ENCODE measurements around the gene FOXK1. TPM values are rescaled to one million over a fixed set of nuclear protein-coding genes. Genes with fewer than 3 reads are reported as not detected.

Gene FOXK1
- total RNA-seq, 4 donors from 2014 or later = 9.6 to 35.0 (median 12.5) TPM

DNA sequence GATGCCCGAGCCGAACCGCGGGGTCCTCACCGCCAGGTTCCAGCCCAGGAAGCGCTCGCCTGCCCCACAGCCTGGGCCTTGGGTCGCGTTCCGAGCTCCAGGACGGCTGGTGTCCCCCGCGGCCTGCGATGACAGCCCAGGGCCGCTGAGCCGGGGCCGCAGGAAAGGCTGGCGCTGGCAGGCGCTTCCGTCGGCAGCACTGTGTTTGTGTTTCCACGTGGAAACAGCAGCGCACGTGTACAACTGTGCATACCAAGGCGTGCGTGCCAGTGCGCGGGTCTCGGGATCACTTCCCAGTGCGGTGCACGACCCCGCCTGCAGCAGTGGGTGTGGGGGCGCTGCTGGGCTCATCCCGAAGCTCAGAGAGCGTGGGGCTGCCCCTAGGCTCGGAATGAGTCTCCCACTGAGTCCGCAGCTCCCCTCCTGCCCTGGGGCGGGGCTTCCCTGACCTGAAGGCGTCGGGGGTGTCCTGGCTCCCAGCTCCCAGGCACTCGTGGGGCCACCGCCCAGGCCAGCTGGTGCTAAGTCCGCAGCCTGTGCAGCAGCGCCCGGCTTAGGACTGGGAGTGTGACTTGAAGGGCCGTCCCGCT is 110.5 kb downstream of the FOXK1 start:
- TF ChIP-seq, protein P1, sequence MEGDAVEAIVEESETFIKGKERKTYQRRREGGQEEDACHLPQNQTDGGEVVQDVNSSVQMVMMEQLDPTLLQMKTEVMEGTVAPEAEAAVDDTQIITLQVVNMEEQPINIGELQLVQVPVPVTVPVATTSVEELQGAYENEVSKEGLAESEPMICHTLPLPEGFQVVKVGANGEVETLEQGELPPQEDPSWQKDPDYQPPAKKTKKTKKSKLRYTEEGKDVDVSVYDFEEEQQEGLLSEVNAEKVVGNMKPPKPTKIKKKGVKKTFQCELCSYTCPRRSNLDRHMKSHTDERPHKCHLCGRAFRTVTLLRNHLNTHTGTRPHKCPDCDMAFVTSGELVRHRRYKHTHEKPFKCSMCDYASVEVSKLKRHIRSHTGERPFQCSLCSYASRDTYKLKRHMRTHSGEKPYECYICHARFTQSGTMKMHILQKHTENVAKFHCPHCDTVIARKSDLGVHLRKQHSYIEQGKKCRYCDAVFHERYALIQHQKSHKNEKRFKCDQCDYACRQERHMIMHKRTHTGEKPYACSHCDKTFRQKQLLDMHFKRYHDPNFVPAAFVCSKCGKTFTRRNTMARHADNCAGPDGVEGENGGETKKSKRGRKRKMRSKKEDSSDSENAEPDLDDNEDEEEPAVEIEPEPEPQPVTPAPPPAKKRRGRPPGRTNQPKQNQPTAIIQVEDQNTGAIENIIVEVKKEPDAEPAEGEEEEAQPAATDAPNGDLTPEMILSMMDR (IDR thresholded peaks at IDR 0.05; ENCODE audit: low read depth) = no peak

DNA sequence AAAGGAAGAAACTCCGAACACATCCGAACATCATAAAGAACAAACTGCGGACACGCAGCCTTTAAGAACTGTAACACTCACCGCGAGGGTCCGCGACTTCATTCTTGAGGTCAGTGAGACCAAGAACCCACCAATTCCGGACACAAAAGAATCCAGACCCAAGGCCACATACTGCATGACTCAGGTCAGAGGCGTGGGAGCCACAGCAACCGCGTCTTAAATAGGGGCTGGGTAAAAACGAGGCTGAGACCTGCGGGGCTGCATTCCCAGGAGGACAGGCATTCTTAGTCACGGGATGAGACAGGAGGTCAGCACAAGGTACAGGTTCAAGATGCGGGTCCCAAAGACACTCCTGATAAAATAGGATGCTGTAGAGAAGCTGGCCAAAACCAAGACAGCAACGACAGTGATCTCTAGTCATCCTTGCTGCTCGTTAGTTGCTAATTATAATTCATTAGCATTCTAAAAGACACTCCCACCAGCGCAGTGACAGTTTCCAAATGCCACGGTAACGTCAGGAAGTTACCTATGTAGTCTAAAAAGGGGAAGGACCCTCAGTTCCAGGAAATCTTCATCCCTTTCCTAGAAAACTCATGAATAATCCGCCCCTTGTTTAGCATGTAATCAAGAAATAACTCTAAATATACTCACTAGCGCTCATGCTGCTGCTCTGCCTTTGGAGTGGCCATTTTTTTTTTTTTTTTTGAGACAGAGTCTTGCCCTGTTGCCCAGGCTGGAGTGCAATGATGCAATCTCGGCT is 112.7 kb downstream of the FOXK1 start:
- TF ChIP-seq, protein P1 (IDR thresholded peaks at IDR 0.05; ENCODE audit: low read depth) = no peak

DNA sequence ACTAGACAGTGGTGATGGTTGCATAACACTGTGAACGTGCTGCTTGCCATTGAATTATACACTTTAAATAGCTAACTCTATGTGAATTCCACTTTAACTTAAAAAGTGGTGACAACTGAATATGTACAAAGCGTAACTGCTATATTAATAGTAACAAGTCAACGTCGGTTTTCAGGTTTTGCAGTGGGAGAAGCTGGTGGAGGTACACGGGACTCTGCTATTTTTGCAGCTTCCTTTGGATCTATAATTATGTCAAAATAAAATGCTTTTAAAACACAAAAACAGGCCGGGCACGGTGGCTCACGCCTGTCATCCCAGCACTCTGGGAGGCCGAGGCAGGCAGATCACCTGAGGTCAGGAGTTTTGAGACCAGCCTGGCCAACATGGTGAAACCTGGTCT is 114.4 kb downstream of the FOXK1 start:
- TF ChIP-seq, protein P1 (IDR thresholded peaks at IDR 0.05; ENCODE audit: low read depth) = no peak

DNA sequence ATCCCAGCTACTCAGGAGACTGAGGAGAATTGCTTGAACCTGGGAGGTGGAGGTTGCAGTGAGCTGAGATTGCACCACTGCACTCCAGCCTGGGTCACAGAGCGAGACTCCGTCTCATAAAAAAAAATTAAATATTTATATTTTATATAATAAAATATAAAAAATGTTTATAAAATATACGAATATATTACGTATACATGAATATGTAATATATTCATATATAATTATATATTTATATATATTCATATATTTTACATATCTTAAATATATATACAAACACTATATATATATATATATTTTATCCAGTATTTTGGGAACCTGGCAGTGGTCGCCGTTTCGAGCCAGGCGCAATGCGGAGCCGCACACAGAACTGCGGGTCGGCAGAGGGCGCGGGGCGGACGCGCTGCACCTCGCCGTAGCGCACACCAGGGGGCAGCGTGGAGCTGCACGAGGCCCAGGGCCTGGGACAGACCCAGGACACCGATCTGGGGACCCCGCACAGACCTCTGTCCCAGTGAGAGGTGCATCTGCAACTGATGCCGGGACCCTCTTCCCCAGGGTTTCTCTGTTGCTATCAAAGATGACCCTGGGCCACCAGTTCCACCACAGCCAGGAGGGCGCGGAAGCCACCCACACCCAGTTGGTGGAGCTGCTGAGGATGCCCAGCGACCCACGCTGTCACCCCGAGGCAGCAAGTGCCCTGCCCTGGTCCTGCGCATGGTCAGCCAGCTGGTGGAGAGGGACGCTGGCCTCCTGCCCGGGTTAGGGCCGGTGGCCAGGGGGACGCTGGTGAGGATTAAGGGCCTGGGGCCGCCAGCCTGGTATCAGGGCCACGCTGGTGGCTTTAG is 116.0 kb downstream of the FOXK1 start:
- TF ChIP-seq, protein P1 (IDR thresholded peaks at IDR 0.05; ENCODE audit: low read depth) = no peak

DNA sequence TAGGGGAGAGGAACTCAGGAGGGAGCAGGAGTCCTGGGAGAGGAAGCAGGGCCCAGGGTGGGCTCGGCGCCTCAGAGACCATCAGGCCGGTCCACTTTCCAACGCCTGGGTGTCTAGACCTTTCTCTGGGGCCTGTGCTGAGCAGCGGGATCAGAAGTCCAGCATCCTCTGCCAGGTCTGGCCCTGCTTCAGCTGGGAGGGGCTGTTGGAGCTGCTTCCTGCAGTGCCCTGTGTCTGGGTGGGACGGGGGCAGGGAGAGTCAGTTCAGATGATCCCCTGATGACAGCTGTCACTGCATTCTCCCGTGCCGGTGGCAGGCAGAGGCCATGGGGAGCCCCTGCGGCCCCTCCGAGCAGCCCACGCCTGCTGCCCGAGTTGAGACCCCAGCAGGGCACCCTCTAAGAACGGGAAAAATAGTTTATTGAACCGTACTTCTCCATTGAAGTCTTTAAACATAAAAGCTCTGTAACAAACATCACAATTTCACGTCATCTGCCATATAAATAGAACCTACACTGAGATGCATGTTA is 116.7 kb downstream of the FOXK1 start:
- TF ChIP-seq, protein P1 (IDR thresholded peaks at IDR 0.05; ENCODE audit: low read depth) = no peak

DNA sequence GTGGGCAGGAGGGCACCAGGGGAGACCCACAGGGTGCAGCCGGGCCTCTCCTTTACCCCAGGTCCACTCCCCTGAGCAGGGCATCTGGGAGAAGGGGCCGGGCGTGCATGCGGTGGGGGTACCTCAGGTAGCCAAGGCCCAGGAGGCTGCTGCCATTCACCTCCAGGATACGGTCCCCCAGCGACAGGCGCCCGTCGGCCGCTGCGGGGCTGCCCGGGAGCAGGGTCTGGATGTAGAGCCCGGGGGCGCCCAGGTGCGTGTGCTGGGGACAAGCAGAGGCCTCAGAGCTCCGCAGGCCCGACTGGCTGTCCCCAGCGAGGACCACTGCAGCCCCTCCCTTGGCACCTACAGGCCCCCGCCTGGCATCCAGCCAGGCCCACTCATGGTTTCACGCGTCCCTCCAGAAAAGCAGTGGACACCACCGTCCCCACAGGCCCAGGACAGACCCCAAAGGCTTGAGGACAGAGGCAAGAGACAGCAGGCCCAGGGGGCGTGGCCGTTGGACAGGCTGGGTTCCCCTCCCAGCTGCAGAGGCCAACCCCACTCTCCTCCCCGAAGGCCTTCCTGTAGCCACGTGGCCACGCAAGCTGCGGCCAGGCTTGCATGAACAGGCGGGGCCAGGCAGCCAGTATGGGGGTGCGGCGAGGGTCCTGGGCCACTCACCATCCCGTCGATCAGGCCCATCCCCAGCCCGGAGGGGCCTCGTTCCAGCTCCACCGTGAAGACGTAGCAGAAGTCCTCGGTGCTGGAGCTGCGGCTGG is 117.6 kb downstream of the FOXK1 start:
- TF ChIP-seq, protein P1 (IDR thresholded peaks at IDR 0.05; ENCODE audit: low read depth) = no peak
